Right cardiac atrium (tissue), 5 donors: Measurements from ENCODE around the gene FERD3L. TPM values are rescaled to one million over a fixed set of nuclear protein-coding genes. Genes with fewer than 3 reads are reported as not detected.
A peak's percentile ranks its signal among the peaks of the same experiment; 100 is the strongest.

Source experiments
- ATAC-seq, 2 donors: fragments of 200-7000 bp; cut with Tn5 transposase; one replicate each; pipeline versions ENCODE4 v1.8.0 to v1.9.1; 2020; ENCODE audit warnings: moderate library complexity in 2 of 2, mild to moderate bottlenecking in 1 of 2
- DNase-seq, 3 donors: peaks; one replicate each; pipeline ENCODE4 v3.0.0-alpha.2; 2020
- H3K27ac ChIP-seq: one replicate; pipeline ENCODE4 v1.5.1; 2013; ENCODE audit warnings: mild to moderate bottlenecking, low read length, control low read depth, moderate library complexity
- H3K27me3 ChIP-seq: one replicate; pipeline ENCODE4 v1.6.1; 2013; ENCODE audit not compliant: control insufficient read depth, insufficient read depth
- H3K4me1 ChIP-seq: one replicate; pipeline ENCODE4 v1.6.1; 2013; ENCODE audit warnings: low read length; ENCODE audit not compliant: control insufficient read depth, insufficient read depth
- H3K4me3 ChIP-seq: one replicate; pipeline ENCODE4 v1.5.1; 2013; ENCODE audit warnings: low read length, control low read depth
- H3K9me3 ChIP-seq: one replicate; pipeline ENCODE4 v1.6.1; 2013; ENCODE audit warnings: low read length; ENCODE audit not compliant: control insufficient read depth
- whole genome bisulfite sequencing: extraction: QIAGEN DNeasy Blood & Tissue Kit; methylation state at CpG from one replicate; pipeline ENCODE4 v1.1.7; 2013; 5-methylcytosine and 5-hydroxymethylcytosine counted together
- intact Hi-C, 4 donors: fragments of 100-400 bp; cut with DNase I; formaldehyde crosslinking; loops; one replicate each; pipeline versions ENCODE4 v1.11.0 to v1.14.0; 2022 to 2023
- polyA plus RNA-seq: library from polyadenylated mRNA; stranded (reverse); fragments of 200-250 nt; gene quantifications from one replicate; pipeline ENCODE4 v1.2.3, GENCODE V29; 2013
- total RNA-seq, 4 donors: library from RNA; stranded (reverse); fragmentation: NEBNext Ultra II Directional; extraction: Animal tissue kit (Norgen Biotek cat#: 25700); gene quantifications; one replicate each; pipeline ENCODE4 v1.2.1, GENCODE V29; 2021
- donor health status: healthy with polysubstance abuse.
- donor health status: DM: no; HTN: yes; CAD: no.
- donor health status: DM: no; HTN: no; CAD: no.
- donor health status: DM: no; HTN: yes; CAD: no; lungs with severe emphysema.
- donor health status: DM: yes; HTN: yes; CAD: no.

FERD3L gene
- total and polyA plus RNA-seq, 5 donors = not detected

DNA sequence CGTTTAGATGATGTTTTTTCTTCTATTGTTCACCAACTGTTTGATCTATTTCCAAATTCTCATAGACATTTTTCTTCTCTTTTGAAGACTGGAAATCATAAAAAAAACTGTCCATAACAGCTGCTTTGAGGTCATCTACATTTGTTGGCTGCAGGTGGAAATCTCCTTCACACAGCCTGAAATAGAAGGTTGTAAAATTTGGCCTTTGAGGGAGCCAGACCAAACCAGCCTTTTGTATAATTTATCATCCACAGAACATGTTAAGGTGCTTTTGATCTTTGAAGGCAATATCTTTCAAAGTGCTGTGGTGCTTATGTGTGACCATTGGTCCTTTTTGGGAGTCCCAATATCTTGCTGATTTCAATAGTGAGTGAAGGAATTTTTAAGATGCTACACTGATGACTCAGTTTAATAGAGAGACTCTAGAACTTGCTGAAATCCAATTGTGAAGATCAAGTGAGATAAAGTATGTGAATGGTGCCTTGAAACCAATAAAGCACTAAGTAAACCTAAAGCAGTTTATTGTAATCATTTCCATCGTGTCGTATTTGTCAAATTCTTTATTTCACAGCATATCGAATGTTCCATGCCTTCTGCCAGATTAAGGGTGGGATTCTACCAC, 5.4 kb downstream of the FERD3L start:
- no peaks in the 10 kb centered on the region for H3K9me3 ChIP-seq
- H3K27ac ChIP-seq = no peak overlapping the region
- DNase-seq = no peak
- intact Hi-C loops = no loop called here
- H3K4me3 ChIP-seq = no peak overlapping the region
- no peak for ATAC-seq
- peaks cover 3% of the 10 kb centered on the region for H3K4me1 ChIP-seq
- H3K27me3 ChIP-seq = no peaks in the 10 kb centered on the region
- WGBS = 81% methylated on average over 4 of the region's 4 CpGs

DNA sequence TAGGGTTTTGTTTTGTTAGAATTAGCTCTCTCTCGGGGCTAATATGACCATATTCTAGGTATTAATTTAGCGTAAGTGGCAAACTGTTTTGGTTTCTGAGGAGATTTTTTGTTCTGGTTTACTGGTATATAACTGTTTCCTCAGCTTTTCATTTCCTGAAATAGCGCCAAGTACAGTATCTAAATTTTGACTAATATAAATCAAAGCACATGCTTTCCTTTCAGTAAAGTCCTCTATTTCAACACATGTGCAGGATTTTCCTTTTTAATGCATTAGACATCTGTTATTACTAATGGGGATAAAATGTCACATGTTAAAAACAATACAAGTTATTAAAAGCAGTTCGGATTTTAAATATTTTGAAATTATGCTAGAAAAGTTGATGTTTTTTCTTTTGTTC, 11.3 kb downstream of the FERD3L start:
- ATAC-seq = no peak
- intact Hi-C loops = no loop called here

DNA sequence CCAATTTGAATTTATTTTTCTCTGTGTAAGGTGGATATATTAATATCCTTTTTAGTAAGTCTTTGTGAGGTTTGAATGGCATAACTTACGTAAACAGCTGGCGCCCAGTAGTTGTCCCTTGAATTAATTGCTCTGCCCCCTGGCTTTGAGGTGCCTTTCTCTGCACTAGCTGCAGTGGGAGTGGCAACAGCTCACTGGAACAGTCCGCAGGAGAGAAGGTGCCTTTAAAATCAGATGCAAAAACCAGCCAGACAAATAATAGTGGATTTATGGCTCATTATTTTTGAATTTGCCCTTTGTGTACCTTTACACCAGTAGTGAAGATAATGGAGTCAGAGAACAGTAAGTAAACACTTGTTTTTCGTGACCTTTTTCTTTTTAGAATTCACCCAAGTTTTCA, 11.8 kb downstream of the FERD3L start:
- DNase-seq = no peak
- Histone ChIP-seq H3K4me1 (no peaks in the 10 kb centered on the region), H3K4me3 (no peak overlapping the region), H3K27me3 (no peaks in the 10 kb centered on the region), H3K9me3 (no peaks in the 10 kb centered on the region), H3K27ac (no peak overlapping the region)
- intact Hi-C loops = no loop called here
- no peak for ATAC-seq
- WGBS = 73% methylated on average over 4 of the region's 4 CpGs

More for the DNA sequence above, 11.3 kb downstream of the FERD3L start:
- 48% methylated on average over 4 of the region's 4 CpGs for WGBS
- H3K9me3 ChIP-seq = no peaks in the 10 kb centered on the region
- no peaks in the 10 kb centered on the region for H3K27me3 ChIP-seq
- H3K27ac ChIP-seq = no peak overlapping the region
- DNase-seq = no peak
- no peak overlapping the region for H3K4me3 ChIP-seq
- no peaks in the 10 kb centered on the region for H3K4me1 ChIP-seq

DNA sequence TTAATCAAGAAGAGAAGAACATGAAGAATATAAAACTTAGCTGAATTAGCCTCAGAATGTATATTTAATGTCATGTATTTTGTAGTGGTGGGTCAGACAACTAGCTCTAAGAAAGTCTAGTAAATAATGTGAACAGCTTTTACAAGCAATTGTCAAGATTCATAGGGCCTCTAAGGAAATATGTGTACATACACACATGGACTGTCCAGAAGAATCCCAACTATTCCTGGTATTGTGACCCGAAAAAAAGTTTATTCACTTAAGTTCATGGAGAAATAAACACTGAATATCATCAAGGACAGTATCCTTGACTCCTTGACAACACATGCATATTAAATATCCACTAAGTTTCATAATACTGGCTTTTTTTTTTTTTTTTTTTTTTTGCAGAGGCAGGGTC, 16.4 kb downstream of the FERD3L start:
- ATAC-seq = no peak
- 85% methylated on average over 1 of the region's 1 CpG for WGBS
- no peaks in the 10 kb centered on the region for H3K27me3 ChIP-seq

DNA sequence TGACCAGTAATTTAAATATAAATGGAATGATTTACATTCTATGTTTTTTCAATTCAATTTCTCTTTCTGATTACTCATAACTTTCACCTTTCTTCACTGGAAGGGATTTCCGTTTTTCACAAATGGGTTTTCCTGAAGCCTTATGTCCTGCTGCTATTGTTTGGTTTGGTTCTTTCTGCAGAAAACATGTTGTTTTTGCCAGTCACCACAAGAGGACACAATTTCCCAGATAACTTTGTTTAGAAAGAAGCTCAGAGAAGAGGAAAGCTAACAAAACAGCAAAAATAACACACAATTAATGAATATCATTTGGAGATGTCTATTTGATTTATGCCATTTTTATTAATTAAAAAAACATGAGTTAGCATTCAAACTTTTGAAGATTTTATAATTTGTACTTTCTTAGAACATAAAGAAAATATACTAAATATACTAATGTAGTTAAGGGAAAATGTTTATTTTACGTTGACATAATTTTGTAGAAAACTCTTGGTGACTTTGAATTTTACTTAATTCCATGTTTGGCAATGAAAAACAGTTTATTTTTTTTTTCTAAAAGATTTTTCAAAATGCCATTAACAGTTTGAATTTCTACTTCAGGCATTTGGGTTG, 23.1 kb downstream of the FERD3L start:
- H3K9me3 ChIP-seq = no peaks in the 10 kb centered on the region
- DNase-seq = no peak
- H3K4me1 ChIP-seq = no peaks in the 10 kb centered on the region
- intact Hi-C loops = loop anchor here in 1 of 4 donors (10.0 kb wide), 1 partner anchor 543 kb away; no protein-coding TSS in a partner anchor
- no peak overlapping the region for H3K4me3 ChIP-seq
- H3K27ac ChIP-seq = no peak overlapping the region
- 43% methylated on average over 2 of the region's 2 CpGs for WGBS
- no peaks in the 10 kb centered on the region for H3K27me3 ChIP-seq
- no peak for ATAC-seq

More for the DNA sequence above, 16.4 kb downstream of the FERD3L start:
- H3K27ac ChIP-seq = no peak overlapping the region
- no peaks in the 10 kb centered on the region for H3K9me3 ChIP-seq
- intact Hi-C loops = loop anchor here in 1 of 4 donors (10.0 kb wide), 1 partner anchor 536 kb away; no protein-coding TSS in a partner anchor
- no peaks in the 10 kb centered on the region for H3K4me1 ChIP-seq
- no peak for DNase-seq
- no peak overlapping the region for H3K4me3 ChIP-seq

DNA sequence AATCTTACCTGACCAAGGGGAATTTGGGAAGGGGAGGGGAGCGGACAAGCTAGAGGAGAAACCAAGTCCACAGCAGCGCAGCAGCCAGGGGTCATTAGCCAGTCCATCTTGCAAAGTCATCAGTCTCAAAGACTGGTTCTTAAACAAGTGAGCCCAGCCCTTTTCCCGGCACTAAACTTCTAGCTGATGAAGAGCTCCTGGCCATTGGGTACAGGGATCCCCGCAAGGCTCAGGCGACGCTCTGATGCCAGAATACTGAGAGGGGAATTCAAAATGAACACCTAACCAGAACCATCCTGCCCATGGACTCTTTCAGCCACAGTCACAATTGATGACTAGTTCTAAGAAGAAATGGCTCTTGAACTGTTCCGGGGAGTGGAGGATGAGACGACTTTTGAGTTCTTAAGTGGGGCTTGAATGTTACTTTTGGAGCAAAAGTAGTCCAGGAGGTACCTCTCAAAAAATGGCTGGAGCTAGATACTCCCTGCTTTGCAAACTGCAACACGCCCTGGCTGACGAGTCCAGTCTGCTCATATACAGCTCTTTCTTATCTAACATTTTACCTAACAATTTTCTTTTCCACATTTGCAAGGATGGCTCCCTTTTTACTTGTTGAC, 25.2 kb downstream of the FERD3L start:
- DNase-seq (no peak), ATAC-seq (no peak)
- H3K27me3 ChIP-seq = no peaks in the 10 kb centered on the region
- no peak overlapping the region for H3K27ac ChIP-seq
- H3K4me3 ChIP-seq = no peak overlapping the region
- intact Hi-C loops = loop anchor here in 1 of 4 donors (10.0 kb wide), 1 partner anchor 545 kb away; no protein-coding TSS in a partner anchor
- no peaks in the 10 kb centered on the region for H3K9me3 ChIP-seq
- WGBS = 40% methylated on average over 10 of the region's 10 CpGs
- no peaks in the 10 kb centered on the region for H3K4me1 ChIP-seq

DNA sequence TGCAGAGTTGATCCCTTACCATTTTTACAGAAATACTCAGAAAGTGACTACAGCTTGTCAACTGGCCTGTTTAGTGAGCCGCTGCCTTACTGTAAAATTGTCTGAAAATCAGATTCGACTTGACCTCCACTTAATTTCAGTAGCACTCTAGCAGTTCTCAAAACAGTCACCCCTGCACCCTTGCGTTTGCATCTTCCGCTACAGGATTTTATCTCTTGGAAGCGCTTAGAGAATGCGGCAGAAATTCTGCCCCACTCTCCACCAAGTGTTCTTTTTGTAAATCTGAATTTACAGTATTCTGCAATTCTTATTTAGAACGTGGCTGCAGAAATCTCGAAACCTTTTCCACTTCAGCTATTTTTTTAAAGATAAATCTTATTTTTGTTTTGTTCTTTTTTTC, 25.8 kb downstream of the FERD3L start:
- Histone ChIP-seq H3K27me3 (no peaks in the 10 kb centered on the region), H3K27ac (no peak overlapping the region), H3K4me3 (no peak overlapping the region), H3K9me3 (no peaks in the 10 kb centered on the region), H3K4me1 (no peaks in the 10 kb centered on the region)
- intact Hi-C loops = no loop called here
- no peak for ATAC-seq
- WGBS = 40% methylated on average over 8 of the region's 8 CpGs
- no peak for DNase-seq

DNA sequence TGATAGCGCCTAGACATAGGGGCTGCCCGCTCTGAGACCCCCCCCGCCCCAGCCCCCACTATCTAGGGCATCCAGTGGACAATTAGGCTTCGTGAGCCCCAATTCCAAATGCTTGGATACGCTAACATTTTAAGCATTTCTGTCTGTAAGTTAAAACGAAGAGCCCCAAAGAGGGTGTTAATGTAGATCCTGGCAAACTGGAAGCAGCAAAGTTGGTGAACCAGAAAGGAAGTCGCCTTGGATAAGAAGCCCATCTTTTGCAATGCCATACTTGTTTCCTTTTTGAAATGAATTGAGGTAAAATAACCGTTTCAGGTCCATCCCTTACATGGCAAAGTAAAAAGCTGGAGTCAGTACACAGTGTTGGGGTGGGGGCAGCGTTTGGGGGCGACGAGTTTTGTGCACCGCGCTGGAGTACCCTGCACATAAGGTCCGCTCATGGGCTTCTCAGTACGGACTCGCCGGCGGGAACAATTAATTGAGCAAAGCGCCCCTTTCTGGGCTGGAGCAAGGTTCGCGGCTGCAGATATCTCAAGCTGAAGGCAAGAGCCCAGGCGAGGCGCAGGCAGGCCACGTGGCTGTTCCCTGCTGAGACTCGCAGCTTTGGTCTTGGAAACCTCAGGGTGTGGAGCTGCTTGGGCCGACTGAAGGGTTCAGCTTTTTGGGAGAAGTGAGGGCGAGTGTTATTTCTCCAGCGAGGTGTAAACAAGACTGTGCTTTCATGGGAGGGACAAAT, 26.4 kb downstream of the FERD3L start:
- peak in 2 of 3 donors; percentile 43 to 60 for DNase-seq
- Histone ChIP-seq H3K4me1 (no peaks in the 10 kb centered on the region), H3K9me3 (no peaks in the 10 kb centered on the region), H3K27me3 (no peaks in the 10 kb centered on the region), H3K27ac (no peak overlapping the region), H3K4me3 (no peak overlapping the region)
- ATAC-seq = no peak
- intact Hi-C loops = no loop called here
- 23% methylated on average over 28 of the region's 28 CpGs for WGBS

DNA sequence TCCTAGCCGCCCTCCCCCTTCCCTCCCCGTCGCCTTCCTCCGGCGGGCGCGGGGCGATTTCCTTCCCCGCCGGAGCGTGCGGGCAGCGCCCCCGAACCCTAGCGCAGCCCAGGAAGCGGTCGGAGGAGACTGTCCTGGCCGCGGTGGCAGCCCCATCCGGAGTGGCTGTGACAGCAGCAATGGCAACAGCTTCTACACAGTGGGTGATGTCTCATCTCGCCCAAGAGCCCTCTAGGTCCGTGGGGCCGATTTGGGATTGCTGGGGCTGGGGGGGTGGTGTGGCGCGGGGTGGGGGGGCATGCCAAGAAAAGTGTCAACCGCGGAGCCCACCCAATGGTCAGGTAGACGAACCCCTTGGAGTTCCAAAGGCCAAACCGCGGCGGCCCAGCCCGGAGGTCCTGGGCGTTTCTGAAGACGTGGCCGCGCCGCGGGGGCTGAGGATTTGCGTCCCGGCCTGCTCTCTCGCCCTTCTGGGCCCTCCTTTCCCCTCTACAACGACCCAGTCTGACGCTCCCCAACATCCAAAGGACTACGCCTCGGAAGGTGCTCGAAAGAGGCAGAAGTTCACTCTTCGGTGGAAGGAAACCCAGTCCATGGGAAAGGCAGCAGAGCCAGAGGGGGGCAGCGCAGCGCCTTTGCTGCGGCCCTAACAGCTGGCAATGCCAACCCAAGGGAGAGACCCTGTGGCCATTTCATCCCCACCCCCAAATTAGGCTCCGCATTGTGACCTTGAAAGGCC, 27.2 kb downstream of the FERD3L start:
- Histone ChIP-seq H3K4me3 (peak overlapping the region; percentile 66), H3K9me3 (no peaks in the 10 kb centered on the region), H3K4me1 (no peaks in the 10 kb centered on the region), H3K27ac (no peak overlapping the region), H3K27me3 (no peaks in the 10 kb centered on the region)
- intact Hi-C loops = no loop called here
- 3% methylated on average over 51 of the region's 51 CpGs for WGBS
- peak in 2 of 3 donors; percentile 58 to 76 for DNase-seq
- peak; percentile 8 to 45 for ATAC-seq

DNA sequence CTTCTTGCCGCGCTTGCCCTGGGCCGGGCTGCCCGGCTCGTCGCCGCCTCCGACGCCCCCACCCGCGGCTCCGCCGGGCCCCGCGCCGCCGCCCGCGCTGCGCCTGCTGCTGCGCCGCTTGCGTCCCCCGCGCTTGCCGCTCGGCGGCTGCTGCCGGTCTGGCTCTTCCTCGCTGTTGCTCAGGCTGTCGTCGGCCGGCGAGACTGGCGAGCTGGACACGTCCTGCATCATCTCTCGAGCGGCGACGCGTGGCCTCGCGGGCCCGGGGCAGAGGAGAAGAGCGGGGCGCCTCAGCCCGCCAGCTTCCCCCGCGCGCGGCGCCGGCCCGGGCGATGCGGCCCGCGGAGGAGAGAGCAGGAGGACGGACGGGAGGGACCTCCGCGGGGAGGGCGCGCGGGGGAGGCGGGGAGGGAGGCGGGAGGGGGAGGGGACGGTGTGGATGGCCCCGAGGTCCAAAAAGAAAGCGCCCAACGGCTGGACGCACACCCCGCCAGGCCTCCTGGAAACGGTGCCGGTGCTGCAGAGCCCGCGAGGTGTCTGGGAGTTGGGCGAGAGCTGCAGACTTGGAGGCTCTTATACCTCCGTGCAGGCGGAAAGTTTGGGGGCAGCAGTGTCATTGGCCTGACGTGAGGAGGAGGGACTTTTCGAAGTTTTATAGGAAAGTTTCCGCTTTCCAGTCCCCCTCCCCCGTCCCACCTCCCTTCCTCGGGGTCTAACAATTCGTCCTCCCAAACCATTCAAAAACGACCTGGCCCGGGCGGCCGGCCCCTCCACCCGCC, 27.9 kb downstream of the FERD3L start, which contains the start of gene TWIST1:
Gene TWIST1 (minus strand): TSS at position 546 of the 779 bp plus-strand sequence. CDS start 315 bp downstream, at position 231.
- WGBS = under 1% methylated on average over 91 of the region's 91 CpGs
- intact Hi-C loops = no loop called here
- DNase-seq (peak; percentile 78 to 89 (median 86)), ATAC-seq (peak; percentile 87 to 91)
- Histone ChIP-seq H3K27me3 (no peaks in the 10 kb centered on the region), H3K4me1 (no peaks in the 10 kb centered on the region), H3K27ac (no peak within 1 kb of the TSS), H3K4me3 (peak within 1 kb of the TSS; percentile 66), H3K9me3 (no peaks in the 10 kb centered on the region)
